AG10803 (cell line): Measurements from ENCODE around the gene KLHDC7A.

ENCODE experiments used
- DNase-seq: peaks from one replicate; pipeline ENCODE4 v3.0.0; 2010; ENCODE audit warnings: low read depth
- H3K4me3 ChIP-seq: 2 replicates; pipeline ENCODE4 v1.5.1; 2011; ENCODE audit warnings: mild to moderate bottlenecking, low read length, control low read depth
- CTCF ChIP-seq: conservative IDR thresholded peaks from 2 replicates; pipeline ENCODE4 v1.5.1; 2011; ENCODE audit warnings: mild to moderate bottlenecking, low read length, control low read depth, inconsistent platforms

The KLHDC7A gene

GRCh38 chr1:18527514-18527913 lies 46.8 kb downstream of the KLHDC7A start:
- no peak overlapping the region for H3K4me3 ChIP-seq
- DNase-seq: no peak
- TF ChIP-seq CTCF: no peak

- TF ChIP-seq CTCF: no peak
- no peak for DNase-seq
- H3K4me3 ChIP-seq: no peak overlapping the region
Measured at GRCh38 chr1:18527921-18528320, 47.2 kb downstream of the KLHDC7A start.

GRCh38 chr1:18528616-18529015 lies 47.9 kb downstream of the KLHDC7A start:
- TF ChIP-seq CTCF: no peak
- DNase-seq: no peak
- no peak overlapping the region for H3K4me3 ChIP-seq

GRCh38 chr1:18529714-18530113 lies 49.0 kb downstream of the KLHDC7A start:
- H3K4me3 ChIP-seq: no peak overlapping the region
- no peak for TF ChIP-seq CTCF
- no peak for DNase-seq

GRCh38 chr1:18530587-18531502 lies 50.1 kb downstream of the KLHDC7A start:
- TF ChIP-seq CTCF: no peak
- no peak overlapping the region for H3K4me3 ChIP-seq
- no peak for DNase-seq

- TF ChIP-seq CTCF: no peak
- no peak for DNase-seq
Measured at GRCh38 chr1:18531503-18531845, 50.7 kb downstream of the KLHDC7A start.

GRCh38 chr1:18532390-18533170 lies 51.9 kb downstream of the KLHDC7A start:
- DNase-seq: no peak
- TF ChIP-seq CTCF: no peak
- no peak overlapping the region for H3K4me3 ChIP-seq

More at GRCh38 chr1:18531503-18531845, 50.7 kb downstream of the KLHDC7A start:
- no peak overlapping the region for H3K4me3 ChIP-seq
